IMR-90 (cell line): ENCODE data around the gene EEF1AKMT1. TPM values are rescaled to one million over a fixed set of nuclear protein-coding genes. Genes with fewer than 3 reads are reported as not detected.

Experiments used
- ATAC-seq: fragments of 200-7000 bp; cut with Tn5 transposase; 2 replicates; pipeline ENCODE4 v1.9.1; 2020; ENCODE audit warnings: low read depth, mild to moderate bottlenecking, moderate library complexity
- BruUV-seq: library from RNA; stranded (reverse); fragments of 400-500 nt; replicated peaks from 2 replicates; lab custom pipeline; 2021; lab: Mats Ljungman, UMichigan
- CTCF ChIA-PET: fragments of 300-600 bp; formaldehyde crosslinking; extraction: SDS; loops from one replicate; lab custom pipeline; 2021; ENCODE audit warnings: antibody characterized with exemption; lab: Yijun Ruan, JAX
- POLR2A ChIA-PET: fragments of 300-600 bp; sonication (Branson Sonifier 250); formaldehyde crosslinking; loops from one replicate; lab custom pipeline; 2022; ENCODE audit warnings: antibody characterized with exemption; ENCODE audit not compliant: unreplicated experiment; lab: Charles Lee
- DNase-seq: peaks from one replicate; pipeline ENCODE4 v3.0.0; 2013
- H2AFZ ChIP-seq: replicated peaks from 2 replicates; pipeline ENCODE3; 2013; ENCODE audit warnings: low read length, mild to moderate bottlenecking; ENCODE audit not compliant: poor library complexity
- H2AK5ac ChIP-seq: 2 replicates; pipeline ENCODE4 v1.6.1; 2013; ENCODE audit warnings: low read depth, low read length, inconsistent platforms
- H2AK9ac ChIP-seq: replicated peaks from 2 replicates; pipeline ENCODE3; 2013; ENCODE audit warnings: mild to moderate bottlenecking, low read depth, low read length, moderate library complexity; ENCODE audit not compliant: poor library complexity
- H2BK120ac ChIP-seq: 2 replicates; pipeline ENCODE4 v1.6.1; 2013; ENCODE audit warnings: low read depth, low read length, inconsistent platforms
- H2BK15ac ChIP-seq: 3 replicates; pipeline ENCODE4 v1.6.1; 2013; ENCODE audit warnings: low read depth, low read length, inconsistent platforms
- H2BK20ac ChIP-seq: 2 replicates; pipeline ENCODE4 v1.6.1; 2013; ENCODE audit warnings: low read depth, mild to moderate bottlenecking, inconsistent platforms, low read length, moderate library complexity
- H2BK5ac ChIP-seq: 2 replicates; pipeline ENCODE4 v1.6.1; 2013; ENCODE audit warnings: mild to moderate bottlenecking, low read depth, low read length, inconsistent platforms; ENCODE audit not compliant: poor library complexity, severe bottlenecking
- H3K14ac ChIP-seq: replicated peaks from 2 replicates; pipeline ENCODE4 v1.6.1; 2013; ENCODE audit warnings: low read depth, low read length, inconsistent platforms
- H3K18ac ChIP-seq: 2 replicates; pipeline ENCODE4 v1.6.1; 2013; ENCODE audit warnings: low read depth, low read length, control low read depth
- H3K23ac ChIP-seq: 2 replicates; pipeline ENCODE4 v1.6.1; 2013; ENCODE audit warnings: low read depth, low read length, inconsistent platforms
- H3K27ac ChIP-seq: 2 replicates; pipeline ENCODE4 v1.5.1; 2013; ENCODE audit warnings: mild to moderate bottlenecking, control low read depth, low read length; ENCODE audit not compliant: insufficient read depth
- H3K27me3 ChIP-seq: 2 replicates; pipeline ENCODE4 v1.6.1; 2013; ENCODE audit warnings: low read length; ENCODE audit not compliant: control insufficient read depth, insufficient read depth
- H3K36me3 ChIP-seq: 2 replicates; pipeline ENCODE4 v1.6.1; 2013; ENCODE audit warnings: low read length, mixed read lengths; ENCODE audit not compliant: control insufficient read depth, insufficient read depth
- H3K4ac ChIP-seq: 2 replicates; pipeline ENCODE4 v1.6.1; 2013; ENCODE audit warnings: low read depth, low read length, inconsistent platforms
- H3K4me1 ChIP-seq: 2 replicates; pipeline ENCODE4 v1.6.1; 2013; ENCODE audit warnings: low read length, mixed read lengths; ENCODE audit not compliant: control insufficient read depth, insufficient read depth
- H3K4me2 ChIP-seq: 2 replicates; pipeline ENCODE4 v1.6.1; 2013; ENCODE audit warnings: low read depth, mild to moderate bottlenecking, control low read depth, low read length, moderate library complexity
- H3K4me3 ChIP-seq: 2 replicates; pipeline ENCODE4 v1.5.1; 2013; ENCODE audit warnings: low read depth, mild to moderate bottlenecking, control low read depth, low read length, moderate library complexity; ENCODE audit not compliant: insufficient read depth
- H3K56ac ChIP-seq: 2 replicates; pipeline ENCODE4 v1.6.1; 2013; ENCODE audit warnings: low read length, inconsistent platforms; ENCODE audit not compliant: insufficient read depth; ENCODE audit errors: extremely low read depth
- H3K79me1 ChIP-seq, 2 experiments: 2 replicates each; pipeline ENCODE4 v1.6.1; 2013; ENCODE audit warnings: low read length in 2 of 2, inconsistent platforms in 1 of 2, low read depth in 1 of 2
- H3K9ac ChIP-seq: 2 replicates; pipeline ENCODE4 v1.6.1; 2013; ENCODE audit warnings: low read depth, low read length, control low read depth
- H3K9me1 ChIP-seq: 2 replicates; pipeline ENCODE4 v1.6.1; 2013; ENCODE audit warnings: low read length, inconsistent platforms; ENCODE audit not compliant: insufficient read depth
- H3K9me3 ChIP-seq: 2 replicates; pipeline ENCODE4 v1.6.1; 2013; ENCODE audit warnings: low read length; ENCODE audit not compliant: control insufficient read depth, insufficient read depth
- H4K20me1 ChIP-seq: 2 replicates; pipeline ENCODE4 v1.6.1; 2013; ENCODE audit warnings: low read length, inconsistent platforms; ENCODE audit not compliant: insufficient read depth
- H4K5ac ChIP-seq: 2 replicates; pipeline ENCODE4 v1.6.1; 2013; ENCODE audit warnings: mild to moderate bottlenecking, low read depth, low read length, control low read depth
- H4K8ac ChIP-seq, 2 experiments: 2 replicates each; pipeline ENCODE4 v1.6.1; 2013; ENCODE audit warnings: low read depth in 2 of 2, low read length in 2 of 2, control low read depth in 1 of 2, inconsistent platforms in 1 of 2
- H4K91ac ChIP-seq: 2 replicates; pipeline ENCODE4 v1.6.1; 2013; ENCODE audit warnings: low read depth, low read length, inconsistent platforms; ENCODE audit not compliant: insufficient read depth
- MAFK ChIP-seq: IDR thresholded peaks from 2 replicates; pipeline ENCODE4 v1.6.1; 2012; ENCODE audit warnings: low read depth, low read length, improper control_type of control experiment
- MXI1 ChIP-seq: IDR thresholded peaks from 2 replicates; pipeline ENCODE4 v1.6.1; 2012; ENCODE audit warnings: low read depth, mild to moderate bottlenecking, low read length, moderate library complexity, borderline replicate concordance
- WGBS, 2 experiments: methylation state at CpG; one replicate each; pipeline versions ENCODE4 v1.1.5 to v1.1.7; 2013; ENCODE audit warnings: missing lambda C conversion rate in 2 of 2; ENCODE audit not compliant: insufficient read length in 1 of 2; ENCODE audit errors: extremely low coverage in 2 of 2; 5-methylcytosine and 5-hydroxymethylcytosine counted together
- dilution Hi-C: fragments of 300-500 bp; cut with HindIII; formaldehyde crosslinking; loops from one replicate; pipeline ENCODE4 v1.14.3; 2018; ENCODE audit warnings: low sequenced_read_pairs; ENCODE audit not compliant: unreplicated experiment
- in situ Hi-C: fragments of 300-500 bp; cut with MboI; formaldehyde crosslinking; loops from 3 replicates; pipeline ENCODE4 v1.14.3; 2019; ENCODE audit warnings: low sequenced_read_pairs, inconsistent platforms, mixed read lengths
- intact Hi-C: fragments of 100-400 bp; cut with micrococcal nuclease; formaldehyde crosslinking; loops from 2 replicates; pipeline ENCODE4 v1.10.0; 2022
- polyA plus RNA-seq, 3 experiments: library from polyadenylated mRNA; depleted of rRNA; stranded (reverse); fragments of >200 nt; gene quantifications; 2 replicates each; pipeline ENCODE4 v1.2.3, GENCODE V29; 2012; ENCODE audit warnings: low replicate concordance in 1 of 3
- total RNA-seq: library from RNA; depleted of rRNA; stranded (reverse); fragments of >200 nt; gene quantifications from 2 replicates; pipeline ENCODE4 v1.2.3, GENCODE V29; 2012

EEF1AKMT1 gene
- total and polyA plus RNA-seq, 2 of the 4 experiments (the other 2 are of a cell fraction), result 10.0 to 10.6 TPM

- dilution Hi-C loops, result no loop called here
- ATAC-seq (no peak), DNase-seq (no peak)
- Histone ChIP-seq H3K4me1 (no peaks in the 10 kb centered on the region), H3K9ac (no peak overlapping the region), H3K4me2 (no peak overlapping the region), H2BK20ac (no peak overlapping the region), H3K14ac (no peak overlapping the region), H3K27ac (no peak overlapping the region), H4K91ac (no peak overlapping the region), H2AK5ac (no peak overlapping the region), H3K9me3 (no peaks in the 10 kb centered on the region), H3K4me3 (no peak overlapping the region), H3K27me3 (no peaks in the 10 kb centered on the region), H3K4ac (no peak overlapping the region), H3K23ac (no peak overlapping the region), H2BK120ac (no peak overlapping the region), H2BK15ac (no peak overlapping the region), H3K56ac (no peak overlapping the region), H2AFZ (no peak overlapping the region), H3K36me3 (peaks cover 13% of the 10 kb centered on the region), H4K5ac (no peak overlapping the region), H4K8ac (no peak overlapping the region), H3K18ac (no peak overlapping the region), H3K9me1 (no peaks in the 10 kb centered on the region; the same call in 1 of the 2 replicates), H2AK9ac (no peak overlapping the region), H4K20me1 (no peaks in the 10 kb centered on the region), H2BK5ac (no peak overlapping the region), H3K79me1 (no peaks in the 10 kb centered on the region; a peak in 1 of 4 replicates)
- intact Hi-C loops, result no loop called here
- ChIA-PET POLR2A (no interaction called here), CTCF (no interaction called here)
- no TSS peak for BruUV-seq
- no CpG with 5 or more reads among the region's 1 CpG for WGBS, 2 experiments
- in situ Hi-C loops, result no loop called here
- TF ChIP-seq MAFK (peak; percentile 92), MXI1 (no peak)
Measured at GRCh38 chr13:20780317-20780716, 6.6 kb upstream of the EEF1AKMT1 start.
